H9 (cell line): ENCODE results near the gene DTX4. TPM values are rescaled to one million over a fixed set of nuclear protein-coding genes. Genes with fewer than 3 reads are reported as not detected.

Experiments used
- DNase-seq: peaks from one replicate; pipeline ENCODE4 v3.0.0-alpha.2; 2017
- H2AFZ ChIP-seq: one replicate; pipeline ENCODE4 v1.6.1; 2013; ENCODE audit warnings: mild to moderate bottlenecking, low read length, control low read depth, moderate library complexity
- H2AK5ac ChIP-seq: 2 replicates; pipeline ENCODE4 v1.6.1; 2013; ENCODE audit warnings: low read length, control low read depth, mixed read lengths; ENCODE audit not compliant: insufficient read length
- H2BK120ac ChIP-seq: one replicate; pipeline ENCODE4 v1.6.1; 2013; ENCODE audit warnings: low read depth, mild to moderate bottlenecking, low read length, control low read depth, inconsistent platforms; ENCODE audit not compliant: poor library complexity, severe bottlenecking
- H2BK12ac ChIP-seq: 2 replicates; pipeline ENCODE4 v1.6.1; 2013; ENCODE audit warnings: low read length, control low read depth, mixed read lengths, low read depth; ENCODE audit not compliant: insufficient read length
- H2BK15ac ChIP-seq: 2 replicates; pipeline ENCODE4 v1.6.1; 2013; ENCODE audit warnings: low read depth, low read length, control low read depth
- H2BK20ac ChIP-seq: one replicate; pipeline ENCODE4 v1.6.1; 2013; ENCODE audit warnings: low read depth, mild to moderate bottlenecking, low read length, control low read depth, inconsistent platforms; ENCODE audit not compliant: poor library complexity, severe bottlenecking
- H2BK5ac ChIP-seq: 2 replicates; pipeline ENCODE4 v1.6.1; 2013; ENCODE audit warnings: low read length, control low read depth, mixed read lengths; ENCODE audit not compliant: insufficient read length
- H3K14ac ChIP-seq: 2 replicates; pipeline ENCODE4 v1.6.1; 2013; ENCODE audit warnings: low read length, control low read depth; ENCODE audit not compliant: insufficient read depth
- H3K18ac ChIP-seq: 2 replicates; pipeline ENCODE4 v1.6.1; 2013; ENCODE audit warnings: low read depth, mild to moderate bottlenecking, mixed read lengths, low read length, control low read depth; ENCODE audit not compliant: insufficient read length
- H3K23ac ChIP-seq: 2 replicates; pipeline ENCODE4 v1.6.1; 2013; ENCODE audit warnings: low read length, control low read depth, mixed read lengths, low read depth; ENCODE audit not compliant: insufficient read length
- H3K23me2 ChIP-seq: 2 replicates; pipeline ENCODE4 v1.6.1; 2013; ENCODE audit warnings: low read depth, mild to moderate bottlenecking, mixed read lengths, low read length, control low read depth; ENCODE audit not compliant: insufficient read length, poor library complexity, severe bottlenecking
- H3K27ac ChIP-seq: 2 replicates; pipeline ENCODE4 v1.5.1; 2013; ENCODE audit warnings: low read length, control low read depth, mixed read lengths, low read depth; ENCODE audit not compliant: insufficient read length
- H3K27me3 ChIP-seq: 2 replicates; pipeline ENCODE4 v1.6.1; 2013; ENCODE audit warnings: low read length, control low read depth, inconsistent platforms; ENCODE audit not compliant: insufficient read depth
- H3K4ac ChIP-seq: 2 replicates; pipeline ENCODE4 v1.6.1; 2013; ENCODE audit warnings: low read depth, mild to moderate bottlenecking, control low read depth, inconsistent platforms, low read length, moderate library complexity
- H3K4me1 ChIP-seq: 2 replicates; pipeline ENCODE4 v1.6.1; 2013; ENCODE audit warnings: low read length, control low read depth, inconsistent platforms; ENCODE audit not compliant: insufficient read depth
- H3K4me2 ChIP-seq: 2 replicates; pipeline ENCODE4 v1.6.1; 2013; ENCODE audit warnings: low read length, control low read depth, mixed read lengths; ENCODE audit not compliant: insufficient read length, insufficient read depth
- H3K56ac ChIP-seq: 2 replicates; pipeline ENCODE4 v1.6.1; 2013; ENCODE audit warnings: low read depth, mild to moderate bottlenecking, mixed read lengths, low read length, control low read depth; ENCODE audit not compliant: insufficient read length
- H3K79me1 ChIP-seq: 2 replicates; pipeline ENCODE4 v1.6.1; 2013; ENCODE audit warnings: low read depth, mild to moderate bottlenecking, moderate library complexity, low read length, control low read depth, inconsistent platforms; ENCODE audit not compliant: insufficient read depth, poor library complexity, severe bottlenecking
- H3K79me2 ChIP-seq: 2 replicates; pipeline ENCODE4 v1.6.1; 2013; ENCODE audit warnings: low read length, control low read depth, inconsistent platforms; ENCODE audit not compliant: insufficient read depth
- H3K9ac ChIP-seq: 2 replicates; pipeline ENCODE4 v1.6.1; 2013; ENCODE audit warnings: low read length, control low read depth, mixed read lengths; ENCODE audit not compliant: insufficient read length; ENCODE audit errors: extremely low read depth
- H3K9me3 ChIP-seq: one replicate; pipeline ENCODE4 v1.6.1; 2013; ENCODE audit warnings: low read depth, low read length, inconsistent platforms; ENCODE audit not compliant: control insufficient read depth
- H3T11ph ChIP-seq: one replicate; pipeline ENCODE4 v1.6.1; 2013; ENCODE audit warnings: mild to moderate bottlenecking, low read length, control low read depth, inconsistent platforms
- H4K20me1 ChIP-seq: one replicate; pipeline ENCODE4 v1.6.1; 2013; ENCODE audit not compliant: control insufficient read depth, insufficient read length, insufficient read depth
- H4K5ac ChIP-seq: 2 replicates; pipeline ENCODE4 v1.6.1; 2013; ENCODE audit warnings: low read depth, mild to moderate bottlenecking, mixed read lengths, low read length, control low read depth; ENCODE audit not compliant: insufficient read length
- H4K8ac ChIP-seq: replicated peaks from 2 replicates; pipeline ENCODE4 v1.6.1; 2013; ENCODE audit warnings: low read length, control low read depth, mixed read lengths, low read depth; ENCODE audit not compliant: insufficient read length
- H4K91ac ChIP-seq: 2 replicates; pipeline ENCODE4 v1.6.1; 2013; ENCODE audit warnings: low read depth, mild to moderate bottlenecking, moderate library complexity, mixed read lengths, low read length, control low read depth; ENCODE audit not compliant: insufficient read length
- H3K27ac Mint-ChIP-seq, 3 experiments: 2 replicates in 2 of 3; 3 replicates in 1 of 3; pipeline ENCODE4 v1.8.0; 2020 to 2021; ENCODE audit warnings: mixed read lengths in 3 of 3, mild to moderate bottlenecking in 1 of 3, moderate library complexity in 1 of 3
- H3K27me3 Mint-ChIP-seq: 2 replicates; pipeline ENCODE4 v1.8.0; 2021; ENCODE audit warnings: low read depth, mild to moderate bottlenecking, moderate library complexity, mixed read lengths
- H3K36me3 Mint-ChIP-seq, 3 experiments: 2 replicates in 2 of 3; 3 replicates in 1 of 3; pipeline ENCODE4 v1.8.0; 2020 to 2021; ENCODE audit warnings: low read depth in 3 of 3, mixed read lengths in 3 of 3; ENCODE audit not compliant: insufficient read depth in 1 of 3
- H3K4me1 Mint-ChIP-seq, 2 experiments: 2 replicates each; pipeline ENCODE4 v1.8.0; 2020; ENCODE audit warnings: mixed read lengths in 2 of 2
- H3K4me3 Mint-ChIP-seq, 2 experiments: 2 replicates in 1 of 2; 3 replicates in 1 of 2; pipeline ENCODE4 v1.8.0; 2020 to 2021; ENCODE audit warnings: mild to moderate bottlenecking in 2 of 2, mixed read lengths in 2 of 2, moderate library complexity in 1 of 2
- H3K9me3 Mint-ChIP-seq, 2 experiments: 2 replicates in 1 of 2; 3 replicates in 1 of 2; pipeline ENCODE4 v1.8.0; 2020; ENCODE audit warnings: mild to moderate bottlenecking in 2 of 2, mixed read lengths in 2 of 2, moderate library complexity in 1 of 2
- WGBS: extraction: QIAGEN DNeasy Blood & Tissue Kit; methylation state at CpG from one replicate; pipeline ENCODE4 v1.1.7; 2013; ENCODE audit warnings: missing lambda C conversion rate, low lambda C conversion rate, mixed read lengths; ENCODE audit not compliant: insufficient read length; ENCODE audit errors: extremely low coverage; 5-methylcytosine and 5-hydroxymethylcytosine counted together
- total RNA-seq: library from RNA; stranded (reverse); gene quantifications from 2 replicates; pipeline ENCODE4 v1.2.1, GENCODE V29; 2021
- TF ChIP-seq, protein P1 (sequence below): fragments of 200-600 bp; sonication (generic); conservative IDR thresholded peaks from 3 replicates; pipeline ENCODE4 v1.8.0; 2021; ENCODE audit warnings: antibody characterized with exemption, mild to moderate bottlenecking

Gene DTX4
- total RNA-seq, 1 experiment from 2014 or later = 13.0 TPM

GRCh38 chr11:59187587-59187986 is 15.7 kb downstream of the DTX4 start:
- no peaks in the 10 kb centered on the region for H3K23me2 ChIP-seq
- H3K9me3 Mint-ChIP-seq = no peaks in the 10 kb centered on the region
- H3K56ac ChIP-seq = no peak overlapping the region
- H3K4me1 ChIP-seq = no peaks in the 10 kb centered on the region; the same call in 1 of the 2 replicates
- peaks cover 17 to 18% of the 10 kb centered on the region in 2 experiments for H3K4me1 Mint-ChIP-seq
- DNase-seq = no peak
- H2BK120ac ChIP-seq = no peak overlapping the region
- no peak overlapping the region for H3K18ac ChIP-seq
- H3K9ac ChIP-seq = no peak overlapping the region
- H3K36me3 Mint-ChIP-seq = peaks cover 6 to 42% (median 26%) of the 10 kb centered on the region in 3 experiments; a peak in 6 of 7 replicates
- no peak overlapping the region for H3K27ac ChIP-seq
- H3K27ac Mint-ChIP-seq = peak overlapping the region in 1 of 3 experiments; percentile 88; a peak in 2 of 7 replicates
- H2AK5ac ChIP-seq = no peak overlapping the region
- H2AFZ ChIP-seq = no peak overlapping the region
- no peak overlapping the region for H3K4me3 Mint-ChIP-seq
- H3K9me3 ChIP-seq = no peaks in the 10 kb centered on the region
- H2BK20ac ChIP-seq = no peak overlapping the region
- no peak overlapping the region for H3T11ph ChIP-seq
- peaks cover 6% of the 10 kb centered on the region for H3K79me1 ChIP-seq
- H3K14ac ChIP-seq = no peak overlapping the region
- H3K79me2 ChIP-seq = no peaks in the 10 kb centered on the region
- H4K20me1 ChIP-seq = no peaks in the 10 kb centered on the region
- no CpG with 5 or more reads among the region's 6 CpGs for WGBS
- H3K23ac ChIP-seq = no peak overlapping the region
- no peak overlapping the region for H4K91ac ChIP-seq
- no peak overlapping the region for H2BK12ac ChIP-seq
- H4K8ac ChIP-seq = no peak overlapping the region
- H3K4ac ChIP-seq = no peak overlapping the region
- H2BK15ac ChIP-seq = no peak overlapping the region
- H2BK5ac ChIP-seq = no peak overlapping the region
- H3K27me3 Mint-ChIP-seq = no peaks in the 10 kb centered on the region; the same call in 1 of the 2 replicates
- H3K4me2 ChIP-seq = no peak overlapping the region
- H4K5ac ChIP-seq = no peak overlapping the region
- H3K27me3 ChIP-seq = no peaks in the 10 kb centered on the region
- TF ChIP-seq, protein P1, sequence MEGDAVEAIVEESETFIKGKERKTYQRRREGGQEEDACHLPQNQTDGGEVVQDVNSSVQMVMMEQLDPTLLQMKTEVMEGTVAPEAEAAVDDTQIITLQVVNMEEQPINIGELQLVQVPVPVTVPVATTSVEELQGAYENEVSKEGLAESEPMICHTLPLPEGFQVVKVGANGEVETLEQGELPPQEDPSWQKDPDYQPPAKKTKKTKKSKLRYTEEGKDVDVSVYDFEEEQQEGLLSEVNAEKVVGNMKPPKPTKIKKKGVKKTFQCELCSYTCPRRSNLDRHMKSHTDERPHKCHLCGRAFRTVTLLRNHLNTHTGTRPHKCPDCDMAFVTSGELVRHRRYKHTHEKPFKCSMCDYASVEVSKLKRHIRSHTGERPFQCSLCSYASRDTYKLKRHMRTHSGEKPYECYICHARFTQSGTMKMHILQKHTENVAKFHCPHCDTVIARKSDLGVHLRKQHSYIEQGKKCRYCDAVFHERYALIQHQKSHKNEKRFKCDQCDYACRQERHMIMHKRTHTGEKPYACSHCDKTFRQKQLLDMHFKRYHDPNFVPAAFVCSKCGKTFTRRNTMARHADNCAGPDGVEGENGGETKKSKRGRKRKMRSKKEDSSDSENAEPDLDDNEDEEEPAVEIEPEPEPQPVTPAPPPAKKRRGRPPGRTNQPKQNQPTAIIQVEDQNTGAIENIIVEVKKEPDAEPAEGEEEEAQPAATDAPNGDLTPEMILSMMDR = no peak
